ENCODE measurements around the gene PRKAG3. TPM values are rescaled to one million over a fixed set of nuclear protein-coding genes. Genes with fewer than 3 reads are reported as not detected.

The PRKAG3 gene
- total RNA-seq, 2 experiments from 2014 or later = not detected

GRCh38 chr2:218858671-218859555 lies 27.3 kb upstream of the PRKAG3 start:
- H3K4me1 Mint-ChIP-seq = peaks cover 10% of the 10 kb centered on the region
- H3K4me3 Mint-ChIP-seq = peak overlapping the region; percentile 37
- H3K9me3 Mint-ChIP-seq = no peaks in the 10 kb centered on the region
- ATAC-seq (ENCODE audit: low read depth) = no peak
- peaks cover 89% of the 10 kb centered on the region for H3K27me3 Mint-ChIP-seq
- H3K36me3 Mint-ChIP-seq = no peaks in the 10 kb centered on the region
- DNase-seq = no peak
- POLR2A ChIA-PET = no interaction called here
- H3K27ac Mint-ChIP-seq = no peak overlapping the region

GRCh38 chr2:218858138-218858445 lies 26.5 kb upstream of the PRKAG3 start:
- Mint-ChIP-seq H3K4me1 (peaks cover 12% of the 10 kb centered on the region), H3K27ac (no peak overlapping the region), H3K9me3 (no peaks in the 10 kb centered on the region), H3K27me3 (peaks cover 89% of the 10 kb centered on the region), H3K4me3 (no peak overlapping the region), H3K36me3 (no peaks in the 10 kb centered on the region)
- no peak for DNase-seq
- POLR2A ChIA-PET = no interaction called here
- ATAC-seq (ENCODE audit: low read depth) = no peak

- Mint-ChIP-seq H3K27me3 (peaks cover 89% of the 10 kb centered on the region), H3K4me1 (peaks cover 12% of the 10 kb centered on the region), H3K27ac (no peak overlapping the region), H3K36me3 (no peaks in the 10 kb centered on the region), H3K4me3 (no peak overlapping the region), H3K9me3 (no peaks in the 10 kb centered on the region)
- ATAC-seq (ENCODE audit: low read depth) (no peak), DNase-seq (no peak)
- POLR2A ChIA-PET = no interaction called here
Measured at GRCh38 chr2:218857371-218858137, 26.0 kb upstream of the PRKAG3 start.

GRCh38 chr2:218856896-218857243 lies 25.3 kb upstream of the PRKAG3 start:
- Mint-ChIP-seq H3K27ac (no peak overlapping the region), H3K9me3 (no peaks in the 10 kb centered on the region), H3K4me1 (peaks cover 12% of the 10 kb centered on the region), H3K36me3 (no peaks in the 10 kb centered on the region), H3K27me3 (peaks cover 85% of the 10 kb centered on the region), H3K4me3 (no peak overlapping the region)
- POLR2A ChIA-PET = no interaction called here
- ATAC-seq (ENCODE audit: low read depth) (no peak), DNase-seq (peak; percentile 25)

GRCh38 chr2:218856167-218856895 lies 24.7 kb upstream of the PRKAG3 start:
- Mint-ChIP-seq H3K27ac (no peak overlapping the region), H3K4me1 (peaks cover 11% of the 10 kb centered on the region), H3K36me3 (no peaks in the 10 kb centered on the region), H3K4me3 (no peak overlapping the region), H3K27me3 (peaks cover 79% of the 10 kb centered on the region), H3K9me3 (no peaks in the 10 kb centered on the region)
- peak; percentile 9 for DNase-seq
- POLR2A ChIA-PET = no interaction called here
- no peak for ATAC-seq (ENCODE audit: low read depth)

GRCh38 chr2:218855305-218856166 lies 23.9 kb upstream of the PRKAG3 start:
- Mint-ChIP-seq H3K4me3 (no peak overlapping the region), H3K27me3 (peaks cover 77% of the 10 kb centered on the region), H3K27ac (no peak overlapping the region), H3K36me3 (no peaks in the 10 kb centered on the region), H3K4me1 (peaks cover 6% of the 10 kb centered on the region), H3K9me3 (no peaks in the 10 kb centered on the region)
- ATAC-seq (ENCODE audit: low read depth) (no peak), DNase-seq (peak; percentile 25)
- POLR2A ChIA-PET = interaction anchor here (1.0 kb wide), 1 partner anchor 42 kb away, joined by 3 read pairs; no protein-coding TSS in a partner anchor

GRCh38 chr2:218854860-218855259 lies 23.3 kb upstream of the PRKAG3 start:
- DNase-seq = no peak

GRCh38 chr2:218853766-218854165 lies 22.2 kb upstream of the PRKAG3 start:
- POLR2A ChIA-PET = no interaction called here
- H3K4me1 Mint-ChIP-seq = peaks cover 2% of the 10 kb centered on the region
- DNase-seq (peak; percentile 17), ATAC-seq (ENCODE audit: low read depth) (no peak)
- H3K9me3 Mint-ChIP-seq = no peaks in the 10 kb centered on the region
- H3K27ac Mint-ChIP-seq = no peak overlapping the region
- H3K36me3 Mint-ChIP-seq = no peaks in the 10 kb centered on the region
- no peak overlapping the region for H3K4me3 Mint-ChIP-seq
- peaks cover 66% of the 10 kb centered on the region for H3K27me3 Mint-ChIP-seq

More at GRCh38 chr2:218854860-218855259, 23.3 kb upstream of the PRKAG3 start:
- Mint-ChIP-seq H3K4me3 (no peak overlapping the region), H3K27ac (no peak overlapping the region), H3K36me3 (no peaks in the 10 kb centered on the region), H3K27me3 (peaks cover 72% of the 10 kb centered on the region), H3K9me3 (no peaks in the 10 kb centered on the region), H3K4me1 (peaks cover 2% of the 10 kb centered on the region)
- ATAC-seq (ENCODE audit: low read depth) = no peak
- POLR2A ChIA-PET = interaction anchor here (1.0 kb wide), 1 partner anchor 43 kb away, joined by 3 read pairs; no protein-coding TSS in a partner anchor

- Mint-ChIP-seq H3K4me3 (no peak overlapping the region), H3K27ac (no peak overlapping the region)
Measured at GRCh38 chr2:218852911-218853667, 21.5 kb upstream of the PRKAG3 start.

GRCh38 chr2:218851286-218851685 lies 19.7 kb upstream of the PRKAG3 start:
- peaks cover 41% of the 10 kb centered on the region for H3K27me3 Mint-ChIP-seq
- no peak overlapping the region for H3K4me3 Mint-ChIP-seq
- H3K36me3 Mint-ChIP-seq = no peaks in the 10 kb centered on the region
- peaks cover 4% of the 10 kb centered on the region for H3K4me1 Mint-ChIP-seq
- POLR2A ChIA-PET = no interaction called here
- DNase-seq (no peak), ATAC-seq (ENCODE audit: low read depth) (no peak)
- H3K9me3 Mint-ChIP-seq = no peaks in the 10 kb centered on the region
- no peak overlapping the region for H3K27ac Mint-ChIP-seq

More at GRCh38 chr2:218852911-218853667, 21.5 kb upstream of the PRKAG3 start:
- no peaks in the 10 kb centered on the region for H3K9me3 Mint-ChIP-seq
- peaks cover 2% of the 10 kb centered on the region for H3K4me1 Mint-ChIP-seq
- H3K27me3 Mint-ChIP-seq = peaks cover 59% of the 10 kb centered on the region
- POLR2A ChIA-PET = no interaction called here
- no peaks in the 10 kb centered on the region for H3K36me3 Mint-ChIP-seq
- peak; percentile 71 for ATAC-seq (ENCODE audit: low read depth)
- DNase-seq = peak; percentile 66

- Mint-ChIP-seq H3K4me1 (peaks cover 4% of the 10 kb centered on the region), H3K27ac (no peak overlapping the region), H3K4me3 (no peak overlapping the region), H3K9me3 (no peaks in the 10 kb centered on the region), H3K36me3 (no peaks in the 10 kb centered on the region), H3K27me3 (peaks cover 37% of the 10 kb centered on the region)
- no peak for ATAC-seq (ENCODE audit: low read depth)
- no peak for DNase-seq
- POLR2A ChIA-PET = no interaction called here
Measured at GRCh38 chr2:218850796-218851195, 19.2 kb upstream of the PRKAG3 start.

- DNase-seq (no peak), ATAC-seq (ENCODE audit: low read depth) (no peak)
- peaks cover 4% of the 10 kb centered on the region for H3K4me1 Mint-ChIP-seq
- no peak overlapping the region for H3K4me3 Mint-ChIP-seq
- no peaks in the 10 kb centered on the region for H3K9me3 Mint-ChIP-seq
- peaks cover 29% of the 10 kb centered on the region for H3K27me3 Mint-ChIP-seq
- H3K27ac Mint-ChIP-seq = no peak overlapping the region
- POLR2A ChIA-PET = no interaction called here
- H3K36me3 Mint-ChIP-seq = no peaks in the 10 kb centered on the region
Measured at GRCh38 chr2:218849721-218850120, 18.1 kb upstream of the PRKAG3 start.

Data from activated naive CD8-positive, alpha-beta T cell treated with anti-CD3 and anti-CD28 coated beads, Interleukin-2, amount 10 ng/mL, durations not matched to agents 7 days and 5 days (primary cell).